GM21381 (cell line): ENCODE results near the gene APC2.
"Not testable (repeated sequence)": the region's sequence is repeated elsewhere in the genome, so short reads cannot be mapped to it uniquely, and the experiment has no call there.

Experiments used
- ATAC-seq: cut with Tn5 transposase; IDR thresholded peaks from one replicate; pipeline ENCODE4 v1.9.1; 2021; ENCODE audit warnings: mild to moderate bottlenecking, moderate library complexity; ENCODE audit not compliant: unreplicated experiment

The APC2 gene

DNA sequence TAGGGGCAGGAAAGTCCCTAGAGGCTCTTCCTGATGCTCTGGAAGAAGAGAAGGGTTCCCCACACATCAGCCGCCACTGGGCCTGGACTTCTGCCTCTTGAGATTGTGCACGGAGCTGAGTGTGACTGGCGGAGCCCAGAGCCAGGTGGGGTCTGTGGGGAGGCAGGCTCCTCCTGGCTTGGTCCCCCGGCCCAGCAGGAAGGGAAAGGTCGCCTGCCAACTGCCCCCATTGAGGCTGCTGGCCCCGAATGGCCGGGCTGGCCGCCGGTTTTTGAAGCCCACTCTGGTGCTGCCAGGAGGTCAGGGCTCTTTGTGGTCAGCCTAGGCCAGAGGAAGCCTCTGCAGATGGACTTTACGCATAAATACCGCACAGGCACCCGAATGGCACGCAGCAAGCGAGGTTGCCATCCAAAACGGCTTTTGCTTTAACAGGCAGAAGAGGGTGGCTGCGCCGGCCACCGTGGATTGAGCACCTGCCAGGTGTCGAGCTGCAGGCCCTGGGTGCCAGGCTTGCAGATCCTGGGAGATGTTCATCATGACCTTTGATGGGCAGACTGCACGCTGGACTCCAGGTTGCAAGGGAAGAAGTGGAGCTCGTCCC is 37.5 kb upstream of the APC2 start:
- ATAC-seq, result no peak

DNA sequence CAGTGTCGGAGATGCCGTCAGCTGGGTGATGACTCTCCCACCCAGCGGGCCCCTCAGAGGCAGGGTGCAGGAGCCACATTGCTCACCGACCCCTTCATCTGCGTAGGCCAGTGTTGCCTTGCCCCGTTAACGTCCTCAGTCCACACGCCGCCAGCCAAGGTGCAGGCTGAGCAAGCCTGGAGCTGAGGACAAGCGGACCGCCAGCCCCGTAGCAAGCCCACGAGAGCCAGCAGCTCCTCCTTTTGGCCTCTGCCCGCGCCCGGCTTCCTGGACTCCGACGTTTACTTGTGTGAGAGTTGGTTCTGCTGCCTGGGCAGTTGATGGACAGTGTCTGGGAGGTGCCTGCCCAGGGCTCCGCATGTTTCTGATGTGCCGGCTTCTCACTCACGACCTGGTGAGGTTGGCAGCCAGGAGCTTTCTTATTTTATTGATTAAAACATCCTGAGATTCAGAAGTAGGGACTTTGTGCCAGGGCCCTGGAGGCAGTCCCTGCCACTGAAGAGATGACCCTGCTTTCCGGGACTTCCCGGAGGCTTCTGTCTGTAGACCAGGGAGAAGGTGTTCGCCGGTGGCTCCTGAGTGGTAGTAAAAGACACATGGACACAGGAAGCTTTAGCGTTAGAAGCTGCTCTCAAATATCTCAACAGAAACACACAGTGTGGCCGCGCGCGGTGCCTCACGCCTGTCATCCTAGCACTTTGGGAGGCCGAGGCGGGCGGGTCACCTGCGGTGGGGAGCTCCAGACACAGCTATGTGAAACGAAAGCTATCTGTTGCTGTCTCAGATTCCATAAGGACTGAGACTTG is 36.7 kb upstream of the APC2 start:
- ATAC-seq, result no peak

DNA sequence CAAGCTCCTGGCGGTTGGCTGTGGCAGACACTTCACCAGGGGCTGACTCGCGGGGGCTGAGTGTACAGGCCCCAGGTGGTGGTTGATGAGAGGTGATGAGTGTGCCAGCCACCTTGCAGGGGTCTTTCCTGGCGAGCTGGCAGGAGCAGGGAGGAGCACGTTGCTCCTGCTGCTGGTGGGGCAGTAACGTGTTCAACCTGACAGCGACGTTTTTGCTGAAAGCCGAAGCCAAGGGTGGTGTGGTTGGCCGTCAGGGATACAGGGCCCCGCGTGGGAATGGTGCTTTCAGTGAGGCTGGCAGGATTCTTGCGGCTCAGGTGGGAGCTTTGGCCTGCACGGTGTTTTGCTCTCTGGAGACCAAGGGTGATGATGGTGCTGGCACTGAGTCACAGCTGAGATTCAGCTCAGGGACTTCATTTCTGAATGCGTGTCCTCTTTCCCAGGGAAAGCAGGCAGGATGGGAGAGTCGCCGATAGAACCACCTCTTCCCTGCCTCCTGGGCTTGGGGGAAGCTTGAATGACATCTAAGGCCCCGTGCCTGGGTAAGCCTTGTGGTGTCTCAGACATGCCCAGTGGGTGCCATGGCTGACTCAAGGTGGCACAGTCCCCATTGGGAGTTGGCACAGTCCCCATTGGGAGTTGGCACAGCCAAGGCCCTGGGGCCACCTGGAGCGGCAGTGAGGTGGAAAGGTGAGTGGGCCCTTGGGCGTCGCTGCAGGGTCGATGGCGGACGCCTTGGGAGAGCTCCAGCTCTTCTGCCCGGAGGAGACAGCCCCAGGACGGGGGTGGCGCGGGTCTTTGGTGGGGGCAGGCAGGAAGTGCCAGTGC is 33.7 kb upstream of the APC2 start:
- no peak for ATAC-seq

DNA sequence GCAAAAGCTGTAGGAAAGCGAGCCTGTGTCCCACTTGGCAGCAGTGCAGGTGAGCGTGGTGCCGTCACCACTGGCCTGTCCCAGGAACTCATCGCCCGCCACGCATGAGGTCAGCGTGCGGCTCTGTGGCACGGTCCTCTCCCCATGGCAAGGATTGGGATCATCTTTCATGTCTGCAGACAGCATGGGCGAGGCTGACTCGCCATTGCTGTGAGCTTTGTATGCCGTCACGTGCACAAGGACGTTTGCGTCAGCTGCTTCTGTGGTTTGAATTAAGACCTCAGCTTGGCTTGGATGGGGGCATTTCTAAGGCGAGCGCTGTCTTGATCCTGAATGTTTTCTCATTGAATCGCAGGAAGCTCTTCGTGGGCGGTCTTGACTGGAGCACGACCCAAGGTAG is 32.8 kb upstream of the APC2 start:
- ATAC-seq, result no peak

DNA sequence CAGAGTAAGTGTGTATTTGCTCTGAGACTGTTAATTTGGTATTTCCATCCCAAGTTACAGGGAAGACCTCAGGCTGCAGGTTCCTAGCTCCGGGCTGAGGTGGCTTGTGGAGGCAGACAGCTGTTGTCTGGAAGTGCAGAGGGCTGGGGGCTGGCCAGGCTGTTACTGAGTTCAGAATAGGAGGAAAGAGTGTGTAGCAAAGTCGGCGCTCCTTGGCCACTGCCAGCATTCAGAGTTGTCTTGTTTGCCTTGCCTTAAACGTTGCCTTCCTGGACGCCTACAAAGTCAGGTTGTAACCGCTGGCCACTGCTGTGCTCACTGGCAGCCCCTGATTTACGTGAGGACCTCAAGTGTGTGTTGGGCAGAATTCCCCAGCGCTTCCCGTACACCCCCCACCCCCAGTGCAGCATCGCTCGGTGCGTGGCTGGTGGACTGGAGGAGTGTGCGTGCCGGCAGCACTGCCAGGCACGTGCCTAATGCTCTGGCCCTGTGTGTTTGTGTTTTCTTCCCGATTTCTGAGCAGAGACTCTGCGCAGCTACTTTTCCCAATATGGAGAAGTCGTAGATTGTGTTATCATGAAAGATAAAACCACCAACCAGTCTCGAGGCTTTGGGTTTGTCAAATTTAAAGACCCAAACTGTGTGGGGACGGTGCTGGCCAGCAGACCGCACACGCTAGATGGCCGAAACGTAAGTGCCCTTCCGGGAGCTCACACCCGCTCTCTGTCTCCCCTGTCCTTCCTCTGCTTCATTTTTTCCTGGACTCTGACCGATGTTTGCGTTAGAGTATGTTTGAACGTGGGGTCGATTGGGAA is 32.0 kb upstream of the APC2 start:
- no peak for ATAC-seq

DNA sequence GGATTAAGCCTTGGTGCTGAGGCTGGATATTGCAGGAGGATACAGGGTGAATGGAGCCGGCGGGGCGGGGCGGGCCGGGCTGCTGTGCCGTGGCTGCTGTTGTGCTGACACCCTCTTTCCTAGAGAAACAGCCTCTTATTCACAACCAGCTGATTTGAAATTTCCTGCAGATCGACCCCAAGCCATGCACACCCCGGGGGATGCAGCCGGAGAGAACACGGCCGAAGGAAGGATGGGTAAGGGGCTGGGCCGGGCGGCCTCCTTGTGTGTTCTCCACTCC is 31.5 kb upstream of the APC2 start:
- no peak for ATAC-seq

DNA sequence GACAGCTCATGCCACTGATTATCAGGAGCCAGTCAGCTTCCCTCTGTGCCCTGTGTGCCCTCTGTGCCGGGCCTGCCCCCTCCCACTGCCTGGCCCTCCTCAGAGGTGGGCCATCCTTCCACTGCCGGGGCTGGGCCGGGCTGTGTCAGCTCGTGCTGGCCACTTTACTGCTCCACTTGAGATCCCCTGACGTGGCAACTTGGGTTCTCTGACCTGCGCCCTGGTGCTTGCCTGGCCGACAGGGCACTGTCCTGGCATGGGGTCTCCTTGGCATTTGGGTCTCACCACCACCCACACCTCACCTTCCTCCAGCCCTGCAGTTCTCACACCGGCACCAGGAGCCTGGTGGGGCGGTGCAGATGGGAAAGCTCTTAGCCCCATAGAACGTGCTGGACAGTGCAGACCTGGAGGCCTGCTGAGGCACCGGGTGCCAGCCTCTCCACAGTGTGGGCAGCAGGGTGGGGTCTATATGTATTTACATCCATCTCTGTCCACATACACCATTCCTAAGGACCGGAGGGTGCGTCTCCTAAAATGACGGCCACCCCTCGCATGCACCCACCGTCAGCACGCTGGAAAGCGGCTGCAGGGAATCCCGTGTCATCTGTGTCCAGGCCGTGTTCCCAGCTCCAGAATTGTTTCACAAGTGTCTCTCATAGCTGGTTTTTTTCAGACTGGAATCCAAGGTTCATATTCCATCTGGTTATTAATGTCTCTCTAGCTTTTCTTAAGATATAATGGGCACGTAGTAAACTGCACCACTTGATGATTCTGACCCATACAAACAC is 30.8 kb upstream of the APC2 start:
- no peak for ATAC-seq

DNA sequence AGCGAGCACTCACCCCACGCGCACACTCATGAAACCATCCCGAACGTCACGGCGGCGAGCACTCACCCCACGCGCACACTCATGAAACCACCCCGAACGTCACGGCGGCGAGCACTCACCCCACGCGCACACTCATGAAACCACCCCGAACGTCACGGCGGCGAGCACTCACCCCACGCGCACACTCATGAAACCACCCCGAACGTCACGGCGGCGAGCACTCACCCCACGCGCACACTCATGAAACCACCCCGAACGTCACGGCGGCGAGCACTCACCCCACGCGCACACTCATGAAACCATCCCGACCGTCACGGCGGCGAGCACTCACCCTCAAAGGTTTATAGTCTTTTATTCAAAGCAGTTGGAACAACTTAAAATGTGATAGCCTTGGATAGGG is 29.8 kb upstream of the APC2 start:
- ATAC-seq, result not testable (repeated sequence)

DNA sequence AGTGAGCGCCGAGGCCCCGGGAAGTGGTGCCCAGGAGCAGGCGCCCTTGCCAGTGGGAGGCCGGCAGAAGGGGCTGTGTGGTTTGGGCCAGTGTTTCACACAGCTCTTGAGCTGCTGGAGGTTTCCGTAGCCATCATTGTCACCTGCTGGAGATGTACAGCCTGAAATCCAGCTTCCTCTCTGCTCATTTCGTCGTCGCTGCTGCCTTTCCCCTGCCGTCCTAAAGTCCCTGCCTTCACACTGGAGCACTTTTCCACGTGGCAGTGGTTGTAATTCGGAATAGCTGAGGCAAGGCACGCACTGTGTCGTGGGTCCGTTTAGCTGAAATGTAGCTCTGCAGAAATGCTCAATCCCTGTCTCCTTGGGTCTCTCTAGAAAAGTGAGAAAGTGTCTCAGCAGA is 29.3 kb upstream of the APC2 start:
- ATAC-seq, result no peak

DNA sequence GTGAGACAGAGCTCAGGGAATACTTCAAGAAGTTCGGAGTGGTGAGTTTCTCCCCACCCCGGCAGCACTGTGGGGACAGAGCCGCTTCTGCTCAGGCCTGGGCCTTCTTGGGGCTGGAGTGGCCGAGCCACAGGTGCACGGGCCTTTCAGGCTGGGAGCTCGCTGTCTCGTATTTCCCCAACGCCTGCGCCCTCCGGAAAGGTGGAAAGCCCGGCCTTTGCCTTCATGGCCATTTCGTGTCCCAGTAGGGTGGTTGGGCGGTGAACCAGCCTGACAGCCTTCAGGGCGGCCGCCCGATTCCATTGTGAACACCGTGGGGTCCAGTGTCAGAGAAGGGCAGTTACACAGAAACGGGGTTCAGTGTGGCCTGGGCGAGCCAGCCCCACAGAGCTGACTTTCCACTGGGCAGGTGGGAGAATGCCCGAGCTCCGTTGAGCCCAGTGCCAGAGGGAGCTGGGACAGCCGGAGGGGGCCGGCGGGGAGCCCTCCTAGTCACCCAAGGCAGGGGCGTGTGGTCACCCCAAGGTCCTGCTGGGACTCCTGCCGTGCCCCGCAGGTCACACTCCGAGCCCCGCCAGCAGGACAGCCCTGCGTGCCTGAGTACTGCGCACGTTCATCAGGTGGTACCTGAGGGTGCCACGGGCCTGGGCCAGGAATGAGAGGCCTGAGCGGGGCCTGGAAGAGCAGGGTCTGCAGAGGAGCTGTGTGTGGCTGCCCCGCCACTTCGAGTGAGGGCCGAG is 28.5 kb upstream of the APC2 start:
- ATAC-seq, result no peak

DNA sequence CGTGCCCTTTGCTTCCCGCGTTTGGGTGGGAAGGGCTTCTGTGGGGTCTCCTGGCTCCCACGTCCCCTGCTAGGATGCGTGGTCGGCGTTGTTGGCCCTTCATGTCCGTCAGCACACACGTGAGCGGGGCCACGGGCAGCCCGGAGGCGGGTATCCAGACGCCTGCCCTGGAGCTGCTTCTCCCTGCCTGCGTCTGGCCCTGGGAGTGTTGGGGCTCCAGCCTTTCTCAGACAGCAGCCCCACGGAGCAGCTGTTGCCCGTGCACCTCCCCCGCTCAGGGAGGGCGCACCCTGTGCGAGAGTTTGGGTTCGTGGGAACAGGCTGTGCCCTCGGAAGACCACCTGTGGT is 28.0 kb upstream of the APC2 start:
- ATAC-seq, result no peak

DNA sequence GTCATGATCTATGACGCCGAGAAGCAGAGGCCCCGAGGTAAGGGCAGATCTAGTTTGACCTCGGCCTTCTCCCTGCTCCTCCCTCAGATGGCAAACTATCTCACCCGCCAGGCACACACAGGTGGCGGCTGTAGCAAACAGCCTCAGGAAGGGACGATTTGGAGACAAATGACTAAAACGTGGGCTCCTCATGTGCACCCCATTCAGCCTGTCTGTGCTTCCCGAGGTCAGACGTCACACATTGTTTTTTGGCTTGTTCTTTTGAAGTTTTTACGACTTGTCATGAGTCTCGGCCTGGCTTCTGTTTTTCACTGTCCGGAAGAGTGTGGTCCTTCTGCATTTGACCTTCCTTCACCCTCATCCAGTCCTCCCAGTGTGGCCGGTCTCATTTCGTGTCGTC is 27.6 kb upstream of the APC2 start:
- no peak for ATAC-seq

DNA sequence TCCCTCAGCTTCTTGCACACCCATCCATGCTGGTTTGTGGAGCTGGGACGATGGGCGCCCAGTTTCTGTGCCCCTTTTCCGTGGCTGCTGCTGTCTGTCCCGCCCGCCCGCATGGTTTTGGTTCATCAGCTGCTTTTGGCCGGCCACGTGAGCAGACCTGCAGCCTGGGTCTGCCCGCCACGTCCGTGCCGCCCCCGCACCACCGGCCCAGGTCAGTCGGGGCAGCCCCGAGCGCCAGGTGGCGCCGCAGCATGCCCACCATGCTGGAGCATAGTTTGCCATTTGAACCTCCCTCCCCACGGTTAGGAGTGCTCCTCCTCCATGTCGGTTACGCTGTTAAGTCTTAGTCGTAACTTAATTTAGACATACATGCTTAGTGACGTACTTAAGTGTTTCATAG is 27.0 kb upstream of the APC2 start:
- no peak for ATAC-seq

DNA sequence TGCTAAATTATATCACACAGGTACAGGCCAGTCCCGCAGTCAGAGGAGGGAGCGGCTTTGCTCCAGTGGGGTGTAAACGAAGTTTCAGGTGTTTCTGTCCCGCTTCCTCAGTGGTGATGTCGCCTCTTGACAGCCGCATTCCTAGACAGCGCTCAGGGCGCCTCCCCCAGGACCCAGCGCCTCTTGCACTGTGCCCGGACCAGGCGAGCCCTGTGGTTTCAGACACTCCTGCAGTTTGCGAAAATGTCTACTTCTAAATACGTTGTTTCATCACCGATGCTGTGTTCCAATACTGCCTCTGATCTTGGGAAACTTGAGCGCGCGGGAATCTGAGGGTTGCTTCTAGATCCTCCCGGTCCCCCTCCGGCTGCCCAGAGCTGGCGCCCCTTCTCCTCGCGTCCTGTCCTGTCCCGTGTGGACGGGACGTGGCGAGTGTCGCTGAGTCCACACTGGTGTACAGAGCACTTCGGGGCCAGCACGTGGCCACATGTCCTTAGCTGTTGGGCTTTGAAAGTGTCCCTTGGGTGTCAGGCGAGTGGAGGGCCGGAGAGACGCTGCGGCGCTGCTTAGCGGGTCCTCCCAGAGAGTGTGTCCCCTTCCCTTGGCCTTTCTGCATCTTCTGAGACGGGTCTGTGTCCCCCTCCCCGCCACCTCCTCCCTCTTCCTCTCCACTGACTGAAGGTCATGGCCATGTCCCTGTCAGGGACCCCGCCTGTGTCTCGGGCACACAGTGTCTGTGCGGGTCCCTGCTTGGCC is 26.3 kb upstream of the APC2 start:
- ATAC-seq, result no peak

DNA sequence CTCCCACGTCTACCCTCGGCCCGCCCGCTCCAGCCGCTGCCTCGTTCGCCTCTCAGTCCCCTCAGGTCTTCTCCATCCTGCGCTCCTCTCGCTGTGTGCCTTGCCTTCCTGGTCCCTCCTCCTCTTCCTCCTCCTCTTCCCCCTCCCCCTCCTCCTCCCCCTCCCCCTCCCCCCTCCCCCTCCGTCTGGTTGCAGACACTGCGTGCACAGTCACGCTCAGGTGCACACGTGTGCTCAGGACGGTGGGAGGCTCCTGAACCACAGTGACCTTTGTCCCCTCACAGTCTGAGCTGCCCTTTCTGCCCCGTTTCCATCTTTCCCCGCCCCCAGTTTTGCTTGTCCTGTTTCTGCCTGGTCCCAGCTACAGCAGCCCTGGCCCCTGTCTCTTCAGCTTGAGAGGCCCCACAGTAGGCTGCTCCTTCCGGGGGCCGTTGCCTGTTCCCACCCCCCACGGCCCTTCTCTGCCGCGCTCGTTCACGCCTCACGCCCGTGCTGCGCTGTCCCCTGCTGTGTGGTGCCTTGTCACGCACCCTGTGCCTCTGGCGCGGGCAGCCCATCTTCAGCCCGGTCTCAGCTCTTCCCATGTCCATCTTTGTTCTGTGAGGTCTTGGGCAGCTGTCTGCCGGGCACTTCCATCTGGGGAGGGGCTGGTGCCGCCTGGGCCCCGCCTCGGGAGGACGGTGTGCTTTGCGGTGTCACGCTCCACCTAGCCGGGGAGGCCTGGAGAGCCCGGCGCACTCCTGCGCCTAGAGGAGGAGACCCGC is 25.5 kb upstream of the APC2 start:
- no peak for ATAC-seq

DNA sequence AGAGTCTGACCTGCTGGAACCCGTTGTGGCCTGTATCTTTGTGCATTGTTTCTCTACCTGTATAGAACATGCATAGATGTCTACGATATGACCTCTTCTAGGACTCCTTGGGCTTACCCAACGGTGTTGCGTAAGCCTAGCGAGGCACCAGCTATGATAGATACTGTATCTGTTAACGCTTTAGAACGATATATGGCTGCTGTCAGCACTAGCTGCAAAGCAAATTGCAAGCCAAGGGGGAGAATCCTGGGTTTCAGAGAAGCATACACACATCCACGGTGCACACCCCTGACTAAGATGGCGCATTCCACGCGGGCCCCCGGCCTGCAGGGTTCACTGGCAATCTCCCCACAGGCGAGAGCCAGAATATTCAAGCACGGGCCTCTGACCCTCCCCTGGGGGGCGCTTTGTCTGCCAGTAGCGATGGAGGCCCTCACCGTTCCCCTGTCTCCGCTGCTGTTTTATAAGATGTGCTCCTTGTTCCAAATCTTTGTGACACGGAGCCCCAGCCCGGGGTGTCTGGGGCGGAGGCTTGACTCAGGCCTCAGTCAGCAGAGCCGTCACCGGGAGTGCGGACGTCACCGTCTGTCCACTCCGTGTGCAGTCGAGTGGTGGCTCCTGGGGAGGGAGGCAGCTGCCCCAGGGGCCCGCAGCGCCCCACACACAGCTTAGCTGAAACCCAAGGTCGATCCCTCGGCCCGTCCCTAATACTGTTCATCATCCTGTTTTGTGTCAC is 24.7 kb upstream of the APC2 start:
- ATAC-seq, result no peak

DNA sequence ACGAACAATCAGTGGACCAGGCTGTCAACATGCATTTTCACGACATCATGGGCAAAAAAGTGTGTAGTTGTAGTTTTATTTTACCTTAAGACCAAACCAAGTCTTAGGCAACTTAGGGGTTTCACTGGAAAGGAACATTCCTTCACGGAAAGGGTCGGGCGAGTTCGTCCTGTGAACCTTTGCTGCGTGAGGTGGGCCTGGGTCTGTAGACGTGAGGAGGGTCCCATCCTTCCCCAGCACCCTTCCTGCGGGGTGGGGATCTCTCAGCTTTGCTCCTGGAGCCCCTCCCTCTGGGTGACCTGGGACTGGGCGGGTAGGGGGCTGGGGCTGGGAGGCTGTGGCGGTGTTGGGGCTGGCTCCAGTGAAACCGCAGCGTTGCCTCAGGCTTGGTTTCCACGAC is 24.0 kb upstream of the APC2 start:
- no peak for ATAC-seq

DNA sequence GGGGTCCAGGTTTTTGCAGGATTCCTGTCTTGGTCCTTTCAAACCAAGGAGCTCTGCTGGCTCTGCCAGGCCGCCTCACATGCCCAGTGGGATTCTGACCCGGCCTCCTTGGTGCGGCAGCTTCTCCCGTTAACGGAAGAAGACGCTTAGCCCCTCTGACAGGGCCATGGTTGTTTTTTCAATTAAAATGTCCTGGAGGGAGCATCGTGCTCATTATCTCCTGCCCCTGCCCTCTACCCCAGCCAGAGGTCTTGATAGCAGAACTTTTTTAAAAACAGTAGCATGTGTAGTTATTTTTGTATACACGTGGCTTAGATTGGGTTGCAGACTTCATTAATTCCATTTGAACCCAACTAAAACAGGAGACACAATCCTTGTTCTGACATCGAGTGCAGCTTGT is 23.2 kb upstream of the APC2 start:
- ATAC-seq, result no peak
